Muscle of leg (tissue), 11 donors: Measurements from ENCODE around the gene NAALADL2. TPM values are rescaled to one million over a fixed set of nuclear protein-coding genes. Genes with fewer than 3 reads are reported as not detected.
A peak's percentile ranks its signal among the peaks of the same experiment; 100 is the strongest.

Experiments used
- DNase-seq: peaks from one replicate; pipeline ENCODE4 v3.0.0; 2013
- H3K27ac ChIP-seq: one replicate; pipeline ENCODE4 v1.5.1; 2013; ENCODE audit warnings: mild to moderate bottlenecking, low read length, control low read depth
- H3K27me3 ChIP-seq: one replicate; pipeline ENCODE4 v1.6.1; 2013; ENCODE audit warnings: low read length; ENCODE audit not compliant: control insufficient read depth, insufficient read depth
- H3K36me3 ChIP-seq: one replicate; pipeline ENCODE4 v1.6.1; 2013; ENCODE audit warnings: low read length; ENCODE audit not compliant: control insufficient read depth, insufficient read depth
- H3K4me1 ChIP-seq: one replicate; pipeline ENCODE4 v1.6.1; 2013; ENCODE audit warnings: low read length; ENCODE audit not compliant: control insufficient read depth, insufficient read depth
- H3K4me3 ChIP-seq: one replicate; pipeline ENCODE4 v1.5.1; 2013; ENCODE audit warnings: low read length, control low read depth
- H3K9me3 ChIP-seq: replicated peaks from 2 replicates; pipeline ENCODE4 v1.6.1; 2013; ENCODE audit warnings: low read depth, low read length; ENCODE audit not compliant: control insufficient read depth
- WGBS: methylation state at CpG from one replicate; pipeline ENCODE4 v1.1.5; 2013; ENCODE audit warnings: missing lambda C conversion rate; ENCODE audit not compliant: insufficient coverage; 5-methylcytosine and 5-hydroxymethylcytosine counted together
- polyA plus RNA-seq, 8 donors: library from polyadenylated mRNA; unstranded; fragments of 120-200 nt; gene quantifications; one replicate each; pipeline versions ENCODE4 v1.2.1 to v1.2.3, GENCODE V29; 2013; ENCODE audit warnings: inconsistent platforms in 1 of 8, low replicate concordance in 1 of 8; ENCODE audit not compliant: insufficient read length in 8 of 8, insufficient read depth in 1 of 8
- total RNA-seq: library from RNA; stranded (reverse); fragments of 120-200 nt; gene quantifications from one replicate; pipeline ENCODE4 v1.2.4, GENCODE V29; 2013

NAALADL2 gene
- total and polyA plus RNA-seq, 9 donors = 4.8 to 17.4 (median 8.0) TPM

GRCh38 chr3:175336406-175337133 lies 477.4 kb downstream of the NAALADL2 start:
- no CpG with 5 or more reads among the region's 2 CpGs for WGBS
- H3K4me3 ChIP-seq = no peak overlapping the region
- H3K27me3 ChIP-seq = no peaks in the 10 kb centered on the region
- no peaks in the 10 kb centered on the region for H3K9me3 ChIP-seq
- H3K27ac ChIP-seq = no peak overlapping the region
- no peaks in the 10 kb centered on the region for H3K36me3 ChIP-seq
- DNase-seq = no peak
- no peaks in the 10 kb centered on the region for H3K4me1 ChIP-seq

GRCh38 chr3:175337631-175338030 lies 478.5 kb downstream of the NAALADL2 start:
- Histone ChIP-seq H3K27ac (no peak overlapping the region), H3K4me1 (no peaks in the 10 kb centered on the region), H3K9me3 (no peaks in the 10 kb centered on the region), H3K36me3 (no peaks in the 10 kb centered on the region), H3K4me3 (no peak overlapping the region), H3K27me3 (no peaks in the 10 kb centered on the region)
- WGBS = no CpG with 5 or more reads among the region's 2 CpGs
- no peak for DNase-seq

GRCh38 chr3:175338775-175339535 lies 479.8 kb downstream of the NAALADL2 start:
- Histone ChIP-seq H3K36me3 (no peaks in the 10 kb centered on the region), H3K4me3 (no peak overlapping the region), H3K9me3 (no peaks in the 10 kb centered on the region), H3K4me1 (no peaks in the 10 kb centered on the region), H3K27ac (no peak overlapping the region), H3K27me3 (no peaks in the 10 kb centered on the region)
- 80% methylated on average over 2 of the region's 7 CpGs for WGBS
- peak; percentile 22 for DNase-seq

- whole genome bisulfite sequencing = no CpG with 5 or more reads among the region's 2 CpGs
- no peak overlapping the region for H3K4me3 ChIP-seq
Measured at GRCh38 chr3:175340338-175341015, 481.3 kb downstream of the NAALADL2 start.

GRCh38 chr3:175342196-175342595 lies 483.1 kb downstream of the NAALADL2 start:
- H3K4me1 ChIP-seq = no peaks in the 10 kb centered on the region
- no peak for DNase-seq
- H3K9me3 ChIP-seq = no peaks in the 10 kb centered on the region
- WGBS = no CpG with 5 or more reads among the region's 3 CpGs
- no peaks in the 10 kb centered on the region for H3K36me3 ChIP-seq
- no peaks in the 10 kb centered on the region for H3K27me3 ChIP-seq
- H3K4me3 ChIP-seq = no peak overlapping the region
- H3K27ac ChIP-seq = no peak overlapping the region

More at GRCh38 chr3:175340338-175341015, 481.3 kb downstream of the NAALADL2 start:
- DNase-seq = no peak
- Histone ChIP-seq H3K4me1 (no peaks in the 10 kb centered on the region), H3K36me3 (no peaks in the 10 kb centered on the region), H3K27me3 (no peaks in the 10 kb centered on the region), H3K27ac (no peak overlapping the region), H3K9me3 (no peaks in the 10 kb centered on the region)

- Histone ChIP-seq H3K4me3 (no peak overlapping the region), H3K27ac (no peak overlapping the region), H3K36me3 (no peaks in the 10 kb centered on the region), H3K27me3 (no peaks in the 10 kb centered on the region), H3K9me3 (no peaks in the 10 kb centered on the region), H3K4me1 (no peaks in the 10 kb centered on the region)
- no peak for DNase-seq
- WGBS = no CpG with 5 or more reads among the region's 3 CpGs
Measured at GRCh38 chr3:175343946-175344345, 484.8 kb downstream of the NAALADL2 start.

GRCh38 chr3:175346573-175347356 lies 487.6 kb downstream of the NAALADL2 start:
- Histone ChIP-seq H3K27me3 (no peaks in the 10 kb centered on the region), H3K36me3 (no peaks in the 10 kb centered on the region), H3K27ac (no peak overlapping the region), H3K9me3 (no peaks in the 10 kb centered on the region), H3K4me3 (no peak overlapping the region), H3K4me1 (no peaks in the 10 kb centered on the region)
- peak; percentile 57 for DNase-seq
- no CpG with 5 or more reads among the region's 8 CpGs for WGBS

GRCh38 chr3:175349168-175349567 lies 490.0 kb downstream of the NAALADL2 start:
- H3K4me1 ChIP-seq = no peaks in the 10 kb centered on the region
- WGBS = no CpG with 5 or more reads among the region's 2 CpGs
- DNase-seq = no peak

GRCh38 chr3:175355801-175356335 lies 496.7 kb downstream of the NAALADL2 start:
- Histone ChIP-seq H3K4me1 (no peaks in the 10 kb centered on the region), H3K4me3 (no peak overlapping the region), H3K36me3 (no peaks in the 10 kb centered on the region), H3K27ac (no peak overlapping the region), H3K27me3 (no peaks in the 10 kb centered on the region), H3K9me3 (no peaks in the 10 kb centered on the region)
- WGBS = no CpG with 5 or more reads among the region's 3 CpGs
- DNase-seq = no peak

More at GRCh38 chr3:175349168-175349567, 490.0 kb downstream of the NAALADL2 start:
- no peak overlapping the region for H3K27ac ChIP-seq
- H3K4me3 ChIP-seq = no peak overlapping the region
- no peaks in the 10 kb centered on the region for H3K36me3 ChIP-seq
- no peaks in the 10 kb centered on the region for H3K27me3 ChIP-seq
- no peaks in the 10 kb centered on the region for H3K9me3 ChIP-seq
